DND-41 (cell line): ENCODE measurements around the gene GNG12.

Experiments used
- ATAC-seq: fragments of 200-7000 bp; cut with Tn5 transposase; 3 replicates; pipeline ENCODE4 v1.9.1; 2021; ENCODE audit warnings: low read depth; ENCODE audit not compliant: insufficient read depth
- DNase-seq: peaks from one replicate; pipeline ENCODE4 v3.0.0-alpha.2; 2020
- H2AFZ ChIP-seq: 2 replicates; pipeline ENCODE4 v1.6.0; 2012; ENCODE audit warnings: low read depth, low read length
- H3K27ac ChIP-seq: 2 replicates; pipeline ENCODE4 v1.5.1; 2012; ENCODE audit warnings: low read length, inconsistent platforms
- H3K27me3 ChIP-seq: fragments of 200-600 bp; sonication (generic); 2 replicates; pipeline ENCODE4 v1.6.0; 2012; ENCODE audit warnings: low read length, mild to moderate bottlenecking, inconsistent platforms; ENCODE audit not compliant: insufficient read depth, poor library complexity
- H3K36me3 ChIP-seq: 2 replicates; pipeline ENCODE4 v1.5.1; 2012; ENCODE audit warnings: low read length, inconsistent platforms; ENCODE audit not compliant: insufficient read depth
- H3K4me1 ChIP-seq: 2 replicates; pipeline ENCODE4 v1.5.1; 2012; ENCODE audit warnings: mild to moderate bottlenecking, low read length; ENCODE audit not compliant: insufficient read depth
- H3K4me2 ChIP-seq: 2 replicates; pipeline ENCODE4 v1.6.0; 2012; ENCODE audit warnings: mild to moderate bottlenecking, moderate library complexity, low read length, inconsistent platforms; ENCODE audit not compliant: insufficient read depth
- H3K4me3 ChIP-seq, 2 experiments: fragments of 200-600 bp in 1 of 2; shearing (Covaris generic) in 1 of 2; 2 replicates each; pipeline ENCODE4 v1.5.1; 2012 to 2016; ENCODE audit warnings: inconsistent platforms in 2 of 2, low read length in 2 of 2, mild to moderate bottlenecking in 2 of 2, low read depth in 1 of 2, moderate library complexity in 1 of 2
- H3K79me2 ChIP-seq: 2 replicates; pipeline ENCODE4 v1.6.0; 2012; ENCODE audit warnings: low read length, inconsistent platforms; ENCODE audit not compliant: insufficient read depth
- H3K9ac ChIP-seq: 2 replicates; pipeline ENCODE4 v1.6.0; 2012; ENCODE audit warnings: low read depth, mild to moderate bottlenecking, inconsistent platforms, low read length, moderate library complexity
- H3K9me3 ChIP-seq: 2 replicates; pipeline ENCODE4 v1.5.1; 2012; ENCODE audit warnings: low read length, moderate library complexity, mild to moderate bottlenecking, inconsistent platforms; ENCODE audit not compliant: insufficient read depth, severe bottlenecking
- H4K20me1 ChIP-seq: 2 replicates; pipeline ENCODE4 v1.6.0; 2012; ENCODE audit warnings: low read length; ENCODE audit not compliant: insufficient read depth
- EZH2 ChIP-seq: IDR thresholded peaks from 3 replicates; pipeline ENCODE4 v1.6.1; 2012; ENCODE audit warnings: borderline replicate concordance, low read depth, mild to moderate bottlenecking, moderate library complexity, low read length, inconsistent platforms; ENCODE audit not compliant: severe bottlenecking
- TF ChIP-seq, protein P1 (sequence below): IDR thresholded peaks from 2 replicates; pipeline ENCODE4 v1.5.1; 2012; ENCODE audit warnings: borderline replicate concordance, low read length, moderate library complexity, mild to moderate bottlenecking; ENCODE audit not compliant: poor library complexity, severe bottlenecking; ENCODE audit errors: extremely low read depth

Gene GNG12

DNA sequence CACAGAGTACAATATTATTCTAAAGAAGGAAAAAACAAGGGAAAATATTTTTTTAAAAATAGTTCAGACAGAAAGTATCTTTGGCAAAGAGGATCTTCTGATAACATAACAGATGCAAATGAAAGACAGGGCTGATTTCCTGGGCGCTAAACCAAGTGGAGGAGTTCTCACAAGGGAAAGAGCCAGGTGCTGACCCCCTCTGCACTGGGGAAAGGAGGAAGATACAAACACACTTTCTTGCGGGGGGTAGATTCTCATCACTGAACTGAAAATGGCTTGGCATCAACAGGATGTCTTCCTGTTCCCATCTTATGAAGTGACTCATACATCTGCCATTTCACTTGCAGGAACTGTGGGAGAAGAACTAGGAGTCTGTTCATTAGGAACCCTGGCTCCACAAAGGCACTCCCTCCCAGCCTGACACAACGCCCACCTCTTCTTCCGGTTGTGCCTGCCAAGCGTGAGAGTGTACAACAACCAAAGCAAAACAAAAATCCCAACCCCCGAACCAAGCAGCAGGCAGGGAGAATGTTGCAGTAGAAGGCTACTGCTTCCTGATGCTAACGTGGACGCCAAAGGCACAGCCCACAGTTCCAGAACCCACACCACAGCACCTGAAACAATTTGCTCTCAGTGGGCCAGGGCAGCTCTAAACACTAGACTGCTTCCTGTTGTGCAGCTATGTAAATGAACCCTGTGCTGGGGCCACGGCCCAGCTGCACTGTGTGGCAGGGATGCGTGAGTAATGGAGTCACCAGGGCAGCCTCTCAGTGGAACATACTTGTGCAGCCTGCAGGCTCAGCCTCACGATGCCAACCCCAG is 97.2 kb downstream of the GNG12 start:
- Histone ChIP-seq H3K36me3 (no peaks in the 10 kb centered on the region), H3K9ac (peak overlapping the region; percentile 57), H2AFZ (peak overlapping the region; percentile 75), H4K20me1 (no peaks in the 10 kb centered on the region), H3K27me3 (no peaks in the 10 kb centered on the region), H3K4me2 (peak overlapping the region; percentile 61), H3K79me2 (no peaks in the 10 kb centered on the region), H3K4me3 (peak overlapping the region in 1 of 2 experiments; percentile 51; a peak in 2 of 4 replicates), H3K4me1 (peaks cover 66% of the 10 kb centered on the region), H3K27ac (peak overlapping the region; percentile 90), H3K9me3 (no peaks in the 10 kb centered on the region)
- ATAC-seq = peak; percentile 83
- TF ChIP-seq, protein P1, sequence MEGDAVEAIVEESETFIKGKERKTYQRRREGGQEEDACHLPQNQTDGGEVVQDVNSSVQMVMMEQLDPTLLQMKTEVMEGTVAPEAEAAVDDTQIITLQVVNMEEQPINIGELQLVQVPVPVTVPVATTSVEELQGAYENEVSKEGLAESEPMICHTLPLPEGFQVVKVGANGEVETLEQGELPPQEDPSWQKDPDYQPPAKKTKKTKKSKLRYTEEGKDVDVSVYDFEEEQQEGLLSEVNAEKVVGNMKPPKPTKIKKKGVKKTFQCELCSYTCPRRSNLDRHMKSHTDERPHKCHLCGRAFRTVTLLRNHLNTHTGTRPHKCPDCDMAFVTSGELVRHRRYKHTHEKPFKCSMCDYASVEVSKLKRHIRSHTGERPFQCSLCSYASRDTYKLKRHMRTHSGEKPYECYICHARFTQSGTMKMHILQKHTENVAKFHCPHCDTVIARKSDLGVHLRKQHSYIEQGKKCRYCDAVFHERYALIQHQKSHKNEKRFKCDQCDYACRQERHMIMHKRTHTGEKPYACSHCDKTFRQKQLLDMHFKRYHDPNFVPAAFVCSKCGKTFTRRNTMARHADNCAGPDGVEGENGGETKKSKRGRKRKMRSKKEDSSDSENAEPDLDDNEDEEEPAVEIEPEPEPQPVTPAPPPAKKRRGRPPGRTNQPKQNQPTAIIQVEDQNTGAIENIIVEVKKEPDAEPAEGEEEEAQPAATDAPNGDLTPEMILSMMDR = no peak
- no peak for TF ChIP-seq EZH2
- DNase-seq = peak; percentile 81

GRCh38 chr1:67735206-67735605 is 98.1 kb downstream of the GNG12 start:
- DNase-seq (no peak), ATAC-seq (no peak)
- peak overlapping the region; percentile 61 for H3K4me2 ChIP-seq
- H3K4me3 ChIP-seq = no peak overlapping the region
- TF ChIP-seq, protein P1 = no peak
- no peak for TF ChIP-seq EZH2
- peaks cover 66% of the 10 kb centered on the region for H3K4me1 ChIP-seq
- H3K27me3 ChIP-seq = no peaks in the 10 kb centered on the region
- H4K20me1 ChIP-seq = no peaks in the 10 kb centered on the region
- H2AFZ ChIP-seq = peak overlapping the region; percentile 34; the same call in 1 of the 2 replicates
- H3K9me3 ChIP-seq = no peaks in the 10 kb centered on the region
- H3K9ac ChIP-seq = peak overlapping the region; percentile 57
- H3K27ac ChIP-seq = peak overlapping the region; percentile 90
- H3K79me2 ChIP-seq = no peaks in the 10 kb centered on the region
- no peaks in the 10 kb centered on the region for H3K36me3 ChIP-seq

- peak overlapping the region; percentile 44 for H3K9ac ChIP-seq
- ATAC-seq = no peak
- TF ChIP-seq EZH2 = no peak
- TF ChIP-seq, protein P1 = no peak
Observed at GRCh38 chr1:67734323-67734690, 99.0 kb downstream of the GNG12 start.

More at GRCh38 chr1:67734323-67734690, 99.0 kb downstream of the GNG12 start:
- Histone ChIP-seq H3K4me3 (no peak overlapping the region), H4K20me1 (no peaks in the 10 kb centered on the region), H2AFZ (peak overlapping the region; percentile 28), H3K4me2 (peak overlapping the region; percentile 10), H3K4me1 (peaks cover 66% of the 10 kb centered on the region), H3K9me3 (no peaks in the 10 kb centered on the region), H3K79me2 (no peaks in the 10 kb centered on the region), H3K36me3 (no peaks in the 10 kb centered on the region), H3K27me3 (no peaks in the 10 kb centered on the region), H3K27ac (peak overlapping the region; percentile 90)
- DNase-seq = no peak
